Activated CD8-positive, alpha-beta T cell treated with anti-CD3 and anti-CD28 coated beads for 36 hours (primary cell): ENCODE results near the gene AKAP13. TPM values are rescaled to one million over a fixed set of nuclear protein-coding genes. Genes with fewer than 3 reads are reported as not detected.
"Not testable (repeated sequence)": the region's sequence is repeated elsewhere in the genome, so short reads cannot be mapped to it uniquely, and the experiment has no call there.

ENCODE experiments used
- ATAC-seq: fragments of 200-7000 bp; cut with Tn5 transposase; one replicate; pipeline ENCODE4 v1.10.0; 2021; ENCODE audit warnings: mild to moderate bottlenecking, moderate library complexity
- CTCF ChIA-PET: fragments of 350-600 bp; sonication (Branson Sonifier 250); formaldehyde crosslinking; loops from one replicate; lab custom pipeline; 2021; ENCODE audit warnings: antibody characterized with exemption; lab: Charles Lee
- POLR2A ChIA-PET: fragments of 350-600 bp; sonication (Branson Sonifier 250); formaldehyde crosslinking; loops from one replicate; lab custom pipeline; 2021; ENCODE audit warnings: antibody characterized with exemption; lab: Charles Lee
- DNase-seq: peaks from one replicate; pipeline ENCODE4 v3.0.0-alpha.2; 2020
- H3K27ac Mint-ChIP-seq: one replicate; pipeline ENCODE4 v1.8.0; 2021; ENCODE audit warnings: mild to moderate bottlenecking, mixed read lengths
- H3K27me3 Mint-ChIP-seq: one replicate; pipeline ENCODE4 v1.8.0; 2021; ENCODE audit warnings: mixed read lengths
- H3K36me3 Mint-ChIP-seq: one replicate; pipeline ENCODE4 v1.8.0; 2021; ENCODE audit warnings: low read depth, mixed read lengths
- H3K4me1 Mint-ChIP-seq: one replicate; pipeline ENCODE4 v1.8.0; 2021; ENCODE audit warnings: low read depth, mixed read lengths
- H3K4me3 Mint-ChIP-seq: one replicate; pipeline ENCODE4 v1.8.0; 2021; ENCODE audit warnings: mild to moderate bottlenecking, moderate library complexity, mixed read lengths
- H3K9me3 Mint-ChIP-seq: one replicate; pipeline ENCODE4 v1.8.0; 2021; ENCODE audit warnings: mixed read lengths
- CTCF ChIP-seq: fragments of 200-600 bp; IDR thresholded peaks from one replicate; pipeline ENCODE4 v1.8.0; 2022; ENCODE audit warnings: antibody characterized with exemption, mild to moderate bottlenecking
- intact Hi-C: fragments of 100-400 bp; cut with micrococcal nuclease; formaldehyde crosslinking; loops from one replicate; pipeline ENCODE4 v1.10.0; 2022
- total RNA-seq, 2 experiments: library from RNA; stranded (reverse); gene quantifications; one replicate each; pipeline ENCODE4 v1.2.3, GENCODE V29; 2021

Gene AKAP13
- total RNA-seq, 2 experiments from 2014 or later = 79.1 to 79.5 TPM

GRCh38 chr15:85350395-85350794 lies 30.0 kb upstream of the AKAP13 start:
- no peak for DNase-seq
- TF ChIP-seq CTCF = no peak
- no peaks in the 10 kb centered on the region for H3K36me3 Mint-ChIP-seq
- no peak overlapping the region for H3K4me3 Mint-ChIP-seq
- ATAC-seq = no peak
- POLR2A ChIA-PET = interaction anchor here (0.5 kb wide), 1 partner anchor 17 kb away, joined by 3 read pairs; no protein-coding TSS in a partner anchor
- intact Hi-C loops = no loop called here
- peaks cover 3% of the 10 kb centered on the region for H3K9me3 Mint-ChIP-seq
- no peak overlapping the region for H3K27ac Mint-ChIP-seq
- CTCF ChIA-PET = no interaction called here
- peaks cover 8% of the 10 kb centered on the region for H3K4me1 Mint-ChIP-seq
- H3K27me3 Mint-ChIP-seq = no peaks in the 10 kb centered on the region

- intact Hi-C loops, H3K9me3 Mint-ChIP-seq, H3K4me3 Mint-ChIP-seq, H3K36me3 Mint-ChIP-seq, H3K27ac Mint-ChIP-seq, H3K4me1 Mint-ChIP-seq, POLR2A ChIA-PET, ATAC-seq, DNase-seq, H3K27me3 Mint-ChIP-seq: not testable (repeated sequence)
- CTCF ChIA-PET = interaction anchor here (0.7 kb wide), 1 partner anchor 14 kb away, joined by 3 read pairs; no protein-coding TSS in a partner anchor
Observed at GRCh38 chr15:85351501-85351900, 28.9 kb upstream of the AKAP13 start.

- Mint-ChIP-seq H3K9me3 (peaks cover 3% of the 10 kb centered on the region), H3K4me3 (no peak overlapping the region), H3K4me1 (peaks cover 8% of the 10 kb centered on the region), H3K27me3 (no peaks in the 10 kb centered on the region), H3K36me3 (no peaks in the 10 kb centered on the region), H3K27ac (no peak overlapping the region)
- DNase-seq (no peak), ATAC-seq (no peak)
- POLR2A ChIA-PET = no interaction called here
- CTCF ChIA-PET = no interaction called here
- no peak for TF ChIP-seq CTCF
- intact Hi-C loops = no loop called here
Observed at GRCh38 chr15:85351965-85352364, 28.4 kb upstream of the AKAP13 start.

GRCh38 chr15:85353516-85353915 lies 26.9 kb upstream of the AKAP13 start:
- Mint-ChIP-seq H3K27me3 (no peaks in the 10 kb centered on the region), H3K9me3 (peaks cover 3% of the 10 kb centered on the region), H3K36me3 (no peaks in the 10 kb centered on the region), H3K4me3 (no peak overlapping the region), H3K27ac (no peak overlapping the region), H3K4me1 (peaks cover 15% of the 10 kb centered on the region)
- intact Hi-C loops = no loop called here
- ATAC-seq (no peak), DNase-seq (no peak)
- no peak for TF ChIP-seq CTCF
- ChIA-PET CTCF (no interaction called here), POLR2A (no interaction called here)

- no peak for ATAC-seq
- TF ChIP-seq CTCF = no peak
- H3K4me3 Mint-ChIP-seq = no peak overlapping the region
- CTCF ChIA-PET = no interaction called here
- peaks cover 3% of the 10 kb centered on the region for H3K9me3 Mint-ChIP-seq
- H3K27ac Mint-ChIP-seq = no peak overlapping the region
- intact Hi-C loops = no loop called here
- DNase-seq = no peak
- POLR2A ChIA-PET = interaction anchor here (0.6 kb wide), 1 partner anchor 36 kb away, joined by 3 read pairs; no protein-coding TSS in a partner anchor
- no peaks in the 10 kb centered on the region for H3K27me3 Mint-ChIP-seq
- no peaks in the 10 kb centered on the region for H3K36me3 Mint-ChIP-seq
- peaks cover 14% of the 10 kb centered on the region for H3K4me1 Mint-ChIP-seq
Observed at GRCh38 chr15:85354461-85354860, 25.9 kb upstream of the AKAP13 start.

- ATAC-seq (no peak), DNase-seq (no peak)
- CTCF ChIA-PET = no interaction called here
- no peak for TF ChIP-seq CTCF
- POLR2A ChIA-PET = no interaction called here
- Mint-ChIP-seq H3K9me3 (peaks cover 3% of the 10 kb centered on the region), H3K4me1 (peaks cover 14% of the 10 kb centered on the region), H3K4me3 (no peak overlapping the region), H3K36me3 (no peaks in the 10 kb centered on the region), H3K27me3 (no peaks in the 10 kb centered on the region), H3K27ac (no peak overlapping the region)
- intact Hi-C loops = no loop called here
Observed at GRCh38 chr15:85354948-85355347, 25.5 kb upstream of the AKAP13 start.
